PC-9 (cell line): ENCODE measurements around the gene ADAMTS3.

ENCODE experiments used
- CTCF ChIP-seq: fragments of 200-600 bp; sonication (generic); conservative IDR thresholded peaks from 2 replicates; pipeline ENCODE4 v1.6.1; 2017; ENCODE audit warnings: mixed run types, antibody characterized with exemption, mild to moderate bottlenecking, moderate library complexity
- EZH2 ChIP-seq: fragments of 200-600 bp; sonication (generic); IDR thresholded peaks from 2 replicates; pipeline ENCODE4 v1.8.0; 2017; ENCODE audit warnings: antibody characterized with exemption, low read depth

- TF ChIP-seq CTCF: no peak
- no peak for TF ChIP-seq EZH2
Observed at GRCh38 chr4:72463724-72464123, 105.3 kb downstream of the ADAMTS3 start.
